HL-60 (cell line): Measurements from ENCODE around the gene MPRIP.

Source experiments
- CTCF ChIP-seq: IDR thresholded peaks from one replicate; pipeline ENCODE4 v1.5.1; 2011; ENCODE audit warnings: low read length, control low read depth, inconsistent platforms; ENCODE audit not compliant: insufficient read depth
- GABPA ChIP-seq: IDR thresholded peaks from 2 replicates; pipeline ENCODE4 v1.6.1; 2012; ENCODE audit warnings: low read depth
- POLR2AphosphoS5 ChIP-seq: IDR thresholded peaks from 2 replicates; pipeline ENCODE4 v1.6.1; 2012; ENCODE audit warnings: low read depth
- REST ChIP-seq: IDR thresholded peaks from 2 replicates; pipeline ENCODE4 v1.6.1; 2012; ENCODE audit warnings: low read depth; ENCODE audit not compliant: insufficient replicate concordance
- SPI1 ChIP-seq: IDR thresholded peaks from 2 replicates; pipeline ENCODE4 v1.6.1; 2012; ENCODE audit warnings: low read depth, mild to moderate bottlenecking, borderline replicate concordance

GRCh38 chr17:17191346-17191792 is 149.1 kb downstream of the MPRIP start:
- TF ChIP-seq CTCF (no peak), REST (no peak), POLR2AphosphoS5 (no peak), GABPA (no peak), SPI1 (no peak)
